Activated T-helper 1 cell treated with Interleukin-2 at 50 U/mL for 16 hours (primary cell): ENCODE measurements around the gene LRP1.

Experiments
- DNase-seq: peaks from one replicate; pipeline ENCODE4 v3.0.0-alpha.2; 2020; ENCODE audit warnings: low read depth

The LRP1 gene

DNA sequence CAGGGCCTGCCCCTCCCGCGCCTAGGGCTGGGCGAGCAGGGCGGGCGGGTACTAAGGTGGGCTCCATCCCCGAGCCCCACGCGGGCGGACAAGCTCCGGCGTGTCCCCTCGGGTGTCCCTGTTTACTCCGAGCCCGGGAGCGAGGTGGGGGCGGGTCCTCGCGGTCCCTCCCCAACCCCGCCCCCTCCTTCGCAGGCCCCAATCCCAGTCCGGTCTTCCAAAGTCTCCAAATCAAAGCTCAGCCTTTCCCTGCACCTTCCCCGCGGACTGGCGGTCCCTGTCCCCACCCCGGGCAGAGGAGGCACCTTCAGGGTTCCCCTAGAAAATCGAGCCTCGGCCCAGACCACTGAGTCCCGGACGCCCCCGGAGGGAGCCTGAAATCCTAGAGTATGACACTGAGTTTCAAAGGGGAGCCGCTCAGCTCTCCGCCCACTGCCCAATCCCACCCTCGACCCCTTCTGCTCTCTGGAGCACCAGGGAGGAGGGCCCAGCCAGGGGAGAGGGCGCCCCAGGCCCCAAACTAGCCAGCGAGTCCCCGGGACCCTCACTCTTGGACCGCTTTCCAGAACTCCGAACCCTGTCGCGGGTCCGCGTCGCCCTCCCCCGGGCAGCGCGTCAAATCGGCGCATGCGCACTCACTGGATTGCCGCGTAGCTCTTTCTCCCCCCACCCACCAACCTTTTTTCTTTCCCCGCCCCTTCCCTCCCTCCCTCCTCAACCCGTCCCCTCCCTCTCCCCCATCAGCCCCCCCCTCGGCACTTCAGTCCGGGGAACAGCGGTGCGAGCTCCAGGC is at the start of gene LRP1:
LRP1 (plus strand) TSS at position 758 of the 793 bp plus-strand sequence. CDS start 482 bp downstream, outside the sequence.
- peak; percentile 70 for DNase-seq

DNA sequence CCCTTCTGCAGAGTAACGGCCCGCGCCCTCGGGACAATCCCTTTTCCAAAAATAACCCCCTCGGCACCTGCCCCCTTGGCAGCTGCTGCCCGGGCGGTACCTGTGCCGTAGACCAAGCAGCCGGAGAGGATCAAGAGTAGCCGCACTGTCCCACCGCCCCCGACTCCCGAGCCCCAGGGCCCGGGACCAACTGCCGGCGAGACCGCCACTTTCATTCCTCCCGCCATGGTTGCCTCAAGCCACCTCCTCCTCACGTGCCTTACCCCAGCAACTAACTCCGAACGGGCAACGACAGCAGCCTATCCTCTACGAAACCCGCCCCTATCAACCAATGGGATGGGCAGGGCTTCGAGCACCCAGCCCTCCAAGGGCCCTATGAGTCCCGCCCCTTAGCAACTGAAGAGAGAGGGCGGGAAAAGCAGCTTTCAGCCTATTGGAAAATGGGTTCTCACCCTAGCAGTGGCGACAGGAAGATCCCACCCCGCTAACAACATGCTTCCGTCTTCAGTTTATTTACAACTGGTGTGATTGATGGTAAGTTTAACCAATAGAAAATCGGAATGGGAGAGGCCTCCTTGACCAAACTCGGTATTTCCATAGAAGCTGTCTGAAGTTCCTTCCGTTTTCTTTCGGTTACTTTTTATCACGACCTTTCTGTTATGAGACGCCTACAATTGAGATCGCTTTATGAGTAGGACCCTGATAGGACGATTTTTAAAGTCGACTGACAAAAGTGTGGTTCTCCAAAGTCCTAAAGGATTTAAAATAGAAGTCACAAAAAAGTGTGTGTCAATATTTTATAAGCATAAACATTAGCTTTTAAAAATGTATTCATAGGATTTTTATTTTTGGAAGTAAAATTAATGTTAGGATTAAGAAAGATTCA is 49.5 kb upstream of the LRP1 start, which contains the start of gene NEMP1:
NEMP1 (minus strand) TSS at position 273 of the 886 bp plus-strand sequence; CDS start at position 227, 46 bp downstream.
- DNase-seq, result peak; percentile 91

DNA sequence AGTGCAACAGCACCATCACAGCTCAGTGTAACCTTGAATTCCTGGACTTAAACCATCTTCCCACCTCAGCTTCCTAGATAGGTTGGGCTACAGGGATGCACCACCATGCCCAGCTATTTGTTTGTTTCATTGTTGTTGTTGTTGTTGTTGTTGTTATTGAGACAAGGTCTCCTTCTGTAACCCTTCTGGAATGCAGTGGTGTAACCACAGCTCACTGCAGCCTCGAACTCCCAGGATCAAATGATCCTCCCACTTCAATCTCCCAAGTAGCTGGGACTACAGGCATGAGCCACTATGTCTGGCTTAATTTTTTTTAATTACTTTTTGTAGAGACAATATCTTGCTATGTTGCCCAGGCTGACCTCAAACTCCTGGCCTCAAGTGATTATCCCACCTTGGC is 48.5 kb upstream of the LRP1 start:
- no peak for DNase-seq

- DNase-seq, result no peak
Measured at GRCh38 chr12:57080855-57081254, 47.4 kb upstream of the LRP1 start.

DNA sequence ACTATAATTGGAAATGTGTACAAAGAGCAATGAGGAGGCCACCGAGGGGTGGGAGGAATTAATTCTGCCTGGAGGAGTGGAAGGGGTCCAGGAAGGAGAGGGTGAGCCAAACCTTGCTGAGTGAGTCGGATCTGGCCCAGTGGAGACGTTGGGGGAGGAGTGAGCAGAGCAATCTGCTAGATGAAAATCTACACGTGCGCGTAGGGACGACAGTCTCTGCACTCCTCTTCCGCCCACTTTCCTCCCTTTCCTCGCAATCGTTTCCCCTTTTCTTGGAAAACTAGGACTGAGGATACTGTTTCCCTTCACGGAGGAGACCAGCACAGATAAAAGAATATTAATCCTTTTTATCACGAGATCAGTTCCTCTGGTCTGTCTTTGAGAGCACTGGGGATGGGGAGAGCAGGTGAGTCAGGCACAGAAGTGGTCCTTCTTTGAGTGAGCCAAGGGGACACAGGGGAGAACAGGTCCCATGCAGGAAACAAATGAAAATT is 42.2 kb upstream of the LRP1 start:
- DNase-seq, result no peak

DNA sequence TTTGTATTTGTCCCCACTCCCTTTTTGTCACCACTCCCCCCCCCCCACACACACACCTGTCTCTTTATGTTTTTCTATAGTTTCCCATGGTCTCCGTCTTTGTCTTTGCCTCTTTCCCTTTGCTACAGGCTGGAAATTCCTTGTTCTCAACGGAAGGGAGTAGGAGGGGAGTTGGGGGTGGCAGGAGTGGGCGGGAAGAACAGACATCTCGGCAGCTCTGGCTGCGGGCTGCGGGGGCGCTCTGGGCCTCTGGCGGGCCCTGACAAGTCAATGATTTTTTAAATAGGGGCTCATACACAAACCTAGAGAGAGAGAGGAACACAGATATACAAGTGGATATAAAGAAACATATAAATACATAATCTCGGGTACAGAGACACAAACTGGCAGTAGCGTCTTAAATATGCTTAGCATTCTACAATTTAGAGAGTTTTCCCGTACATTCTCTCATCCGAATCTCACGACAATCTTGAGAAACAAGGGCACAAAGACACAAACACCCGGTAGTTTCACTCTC is 41.7 kb upstream of the LRP1 start:
- DNase-seq, result no peak

- DNase-seq, result peak; percentile 86
Measured at GRCh38 chr12:57087010-57087690, 41.1 kb upstream of the LRP1 start.

- DNase-seq, result peak; percentile 52
Measured at GRCh38 chr12:57087691-57088353, 40.5 kb upstream of the LRP1 start.

GRCh38 chr12:57088354-57089270 is 39.7 kb upstream of the LRP1 start, which contains the start of gene NAB2:
TSS of gene NAB2 (plus strand) at chr12:57089114. CDS start at chr12:57089272, 158 bp downstream.
- peak; percentile 94 for DNase-seq

GRCh38 chr12:57089271-57090245 is 38.7 kb upstream of the LRP1 start:
- DNase-seq, result no peak

GRCh38 chr12:57090490-57090889 is 37.8 kb upstream of the LRP1 start:
- DNase-seq, result no peak

GRCh38 chr12:57090924-57091637 is 37.2 kb upstream of the LRP1 start:
- DNase-seq, result no peak

- DNase-seq, result no peak
Measured at GRCh38 chr12:57091638-57092528, 36.4 kb upstream of the LRP1 start.

DNA sequence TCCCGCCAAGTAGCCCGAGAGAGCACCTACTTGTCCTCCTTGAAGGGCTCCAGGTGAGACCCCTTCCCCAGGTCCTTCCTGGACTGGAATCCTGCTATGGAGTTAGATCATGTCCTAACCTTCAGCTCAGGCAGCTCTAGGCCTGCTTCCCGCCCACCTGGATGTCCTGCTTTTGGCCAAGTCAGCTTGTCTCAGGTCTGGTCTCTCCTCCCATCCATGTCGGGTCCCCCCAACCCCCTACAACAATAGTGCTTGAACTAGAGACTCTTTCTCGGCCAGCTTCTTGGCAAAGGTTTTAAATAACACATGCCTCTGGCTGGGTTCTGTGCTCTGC is 35.8 kb upstream of the LRP1 start:
- DNase-seq, result no peak

DNA sequence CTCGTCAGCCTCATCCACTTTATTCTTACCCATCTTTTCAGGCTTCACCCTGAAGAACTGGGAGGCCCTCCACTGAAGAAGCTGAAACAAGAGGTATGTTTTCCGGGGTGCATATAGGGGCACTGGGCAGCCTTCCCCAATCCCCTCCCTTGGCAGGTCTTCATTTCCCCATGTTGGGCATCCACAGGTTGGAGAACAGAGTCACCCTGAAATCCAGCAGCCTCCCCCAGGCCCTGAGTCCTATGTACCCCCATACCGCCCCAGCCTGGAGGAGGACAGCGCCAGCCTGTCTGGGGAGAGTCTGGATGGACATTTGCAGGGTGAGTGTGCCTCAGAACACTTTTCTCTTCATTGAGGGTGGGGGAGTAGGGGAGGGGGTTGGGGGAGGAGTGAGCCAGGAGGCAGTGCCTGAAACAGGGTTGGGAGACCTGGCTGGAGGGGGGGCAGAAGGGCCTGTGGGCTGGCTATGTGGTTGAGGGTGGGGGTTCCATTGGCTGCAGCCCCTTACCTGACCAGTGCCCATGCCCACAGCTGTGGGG is 35.3 kb upstream of the LRP1 start:
- no peak for DNase-seq

GRCh38 chr12:57093415-57094207 is 34.7 kb upstream of the LRP1 start:
- no peak for DNase-seq
